Left ventricle myocardium inferior (tissue), 1 donor: ENCODE results near the gene MAPK10. TPM values are rescaled to one million over a fixed set of nuclear protein-coding genes. Genes with fewer than 3 reads are reported as not detected.

ENCODE experiments used
- DNase-seq: peaks from one replicate; pipeline ENCODE4 v3.0.0-alpha.2; 2020
- H3K27ac ChIP-seq: fragments of 200-600 bp; replicated peaks from 2 replicates; pipeline ENCODE4 v1.8.0; 2021
- H3K27me3 ChIP-seq: fragments of 200-600 bp; 2 replicates; pipeline ENCODE4 v1.8.0; 2021; ENCODE audit warnings: low read depth
- H3K36me3 ChIP-seq: fragments of 200-600 bp; 2 replicates; pipeline ENCODE4 v1.8.0; 2021
- H3K4me1 ChIP-seq: fragments of 200-600 bp; 2 replicates; pipeline ENCODE4 v1.8.0; 2021
- H3K4me3 ChIP-seq: fragments of 200-600 bp; 2 replicates; pipeline ENCODE4 v1.8.0; 2021; ENCODE audit warnings: mild to moderate bottlenecking, moderate library complexity
- H3K9me3 ChIP-seq: fragments of 200-600 bp; replicated peaks from 2 replicates; pipeline ENCODE4 v1.8.0; 2021
- CTCF ChIP-seq: fragments of 200-600 bp; IDR thresholded peaks from 2 replicates; pipeline ENCODE4 v1.8.0; 2021; ENCODE audit warnings: antibody characterized with exemption, mild to moderate bottlenecking, borderline replicate concordance
- intact Hi-C: fragments of 100-400 bp; cut with micrococcal nuclease; formaldehyde crosslinking; loops from one replicate; pipeline ENCODE4 v1.11.0; 2022
- total RNA-seq: library from RNA; stranded (reverse); fragmentation: NEBNext Ultra II Directional; extraction: Animal tissue kit (Norgen Biotek cat#: 25700); gene quantifications from one replicate; pipeline ENCODE4 v1.2.1, GENCODE V29; 2021
- donor health status: DM: no; HTN: yes; CAD: no; lungs with severe emphysema.

The MAPK10 gene
- total RNA-seq, 1 donor from 2014 or later, result 4.0 TPM

- peaks cover 20% of the 10 kb centered on the region for H3K9me3 ChIP-seq
- H3K27me3 ChIP-seq, result no peaks in the 10 kb centered on the region
- H3K4me1 ChIP-seq, result no peaks in the 10 kb centered on the region
- intact Hi-C loops, result no loop called here
- H3K27ac ChIP-seq, result no peak overlapping the region
- H3K4me3 ChIP-seq, result no peak overlapping the region
- no peak for TF ChIP-seq CTCF
- DNase-seq, result no peak
- H3K36me3 ChIP-seq, result no peaks in the 10 kb centered on the region
Measured at GRCh38 chr4:86106475-86106874, 253.4 kb downstream of the MAPK10 start.

GRCh38 chr4:86101841-86102240 lies 258.0 kb downstream of the MAPK10 start:
- Histone ChIP-seq H3K36me3 (no peaks in the 10 kb centered on the region), H3K27ac (no peak overlapping the region), H3K4me1 (no peaks in the 10 kb centered on the region), H3K27me3 (no peaks in the 10 kb centered on the region), H3K9me3 (no peaks in the 10 kb centered on the region), H3K4me3 (no peak overlapping the region)
- no peak for TF ChIP-seq CTCF
- intact Hi-C loops, result no loop called here
- DNase-seq, result no peak

GRCh38 chr4:86101410-86101809 lies 258.4 kb downstream of the MAPK10 start:
- no peaks in the 10 kb centered on the region for H3K27me3 ChIP-seq
- intact Hi-C loops, result no loop called here
- H3K4me1 ChIP-seq, result no peaks in the 10 kb centered on the region
- no peak overlapping the region for H3K27ac ChIP-seq
- no peak overlapping the region for H3K4me3 ChIP-seq
- DNase-seq, result no peak
- H3K9me3 ChIP-seq, result no peaks in the 10 kb centered on the region
- TF ChIP-seq CTCF, result no peak
- H3K36me3 ChIP-seq, result no peaks in the 10 kb centered on the region

GRCh38 chr4:86100539-86101215 lies 259.2 kb downstream of the MAPK10 start:
- no peak for DNase-seq
- intact Hi-C loops, result no loop called here
- no peak for TF ChIP-seq CTCF
- no peaks in the 10 kb centered on the region for H3K9me3 ChIP-seq
- H3K36me3 ChIP-seq, result no peaks in the 10 kb centered on the region
- no peaks in the 10 kb centered on the region for H3K27me3 ChIP-seq
- no peaks in the 10 kb centered on the region for H3K4me1 ChIP-seq
- no peak overlapping the region for H3K4me3 ChIP-seq
- H3K27ac ChIP-seq, result no peak overlapping the region

GRCh38 chr4:86099348-86099747 lies 260.5 kb downstream of the MAPK10 start:
- Histone ChIP-seq H3K9me3 (no peaks in the 10 kb centered on the region), H3K27ac (no peak overlapping the region), H3K4me1 (no peaks in the 10 kb centered on the region), H3K36me3 (no peaks in the 10 kb centered on the region), H3K4me3 (no peak overlapping the region), H3K27me3 (no peaks in the 10 kb centered on the region)
- TF ChIP-seq CTCF, result no peak
- no peak for DNase-seq
- intact Hi-C loops, result no loop called here
